Forelimb muscle (tissue), 1 donor: ENCODE data around the gene THUMPD1. TPM values are rescaled to one million over a fixed set of nuclear protein-coding genes. Genes with fewer than 3 reads are reported as not detected.
"Not testable (repeated sequence)": the region's sequence is repeated elsewhere in the genome, so short reads cannot be mapped to it uniquely, and the experiment has no call there.

ENCODE experiments used
- DNase-seq: peaks from one replicate; pipeline ENCODE4 v3.0.0-alpha.2; 2013; ENCODE audit warnings: low read depth
- polyA plus RNA-seq: library from polyadenylated mRNA; unstranded; fragments of 120-200 nt; gene quantifications from one replicate; pipeline ENCODE4 v1.2.1, GENCODE V29; 2013; ENCODE audit not compliant: insufficient read length

The THUMPD1 gene
- polyA plus RNA-seq, 1 donor, result 28.7 TPM

GRCh38 chr16:20694096-20694495 is 47.5 kb downstream of the THUMPD1 start:
- not testable (repeated sequence) for DNase-seq

- no peak for DNase-seq
Measured at GRCh38 chr16:20689668-20690067, 52.0 kb downstream of the THUMPD1 start.

GRCh38 chr16:20683812-20684211 is 57.8 kb downstream of the THUMPD1 start:
- DNase-seq, result no peak

Other genes starting within 250 kb of the THUMPD1 start
- gene ACSM2B, start 165.5 kb downstream of the THUMPD1 start, polyA plus RNA-seq, result 0.42 TPM
- 0.13 TPM for gene ACSM1, start 44.1 kb downstream of the THUMPD1 start, polyA plus RNA-seq
- gene ACSM3, start 22.2 kb upstream of the THUMPD1 start, polyA plus RNA-seq, result 2.9 TPM
- gene ERI2, start 64.7 kb upstream of the THUMPD1 start, polyA plus RNA-seq, result 17.2 TPM
- 5.7 TPM for gene REXO5, start 64.7 kb upstream of the THUMPD1 start, polyA plus RNA-seq
- gene DCUN1D3, start 158.5 kb upstream of the THUMPD1 start, polyA plus RNA-seq, result 4.7 TPM
- gene LYRM1, start 159.0 kb upstream of the THUMPD1 start, polyA plus RNA-seq, result 17.8 TPM